MM.1S (cell line): Measurements from ENCODE around the gene HTR2B.

Experiments
- DNase-seq: peaks from one replicate; pipeline ENCODE4 v3.0.0-alpha.2; 2015
- H2AFZ ChIP-seq: fragments of 300-600 bp; sonication (generic); 2 replicates; pipeline ENCODE4 v1.6.0; 2016; ENCODE audit warnings: antibody characterized with exemption, low read length
- H3F3A ChIP-seq: fragments of 300-600 bp; sonication (generic); 2 replicates; pipeline ENCODE4 v1.6.1; 2016; ENCODE audit warnings: mild to moderate bottlenecking, antibody characterized with exemption, low read length, moderate library complexity, mixed read lengths; ENCODE audit not compliant: insufficient read depth
- H3K27ac ChIP-seq: fragments of 300-600 bp; sonication (generic); 2 replicates; pipeline ENCODE4 v1.5.1; 2016; ENCODE audit warnings: mild to moderate bottlenecking, low read length
- H3K27me3 ChIP-seq: fragments of 300-600 bp; sonication (generic); replicated peaks from 2 replicates; pipeline ENCODE4 v1.6.0; 2016; ENCODE audit warnings: low read length; ENCODE audit not compliant: insufficient read depth
- H3K36me3 ChIP-seq: fragments of 300-600 bp; sonication (generic); replicated peaks from 2 replicates; pipeline ENCODE4 v1.6.1; 2016; ENCODE audit warnings: mild to moderate bottlenecking, low read length, mixed read lengths; ENCODE audit not compliant: insufficient read depth
- H3K4me1 ChIP-seq: fragments of 300-600 bp; sonication (generic); 2 replicates; pipeline ENCODE4 v1.6.1; 2016; ENCODE audit warnings: low read length, mixed read lengths
- H3K4me2 ChIP-seq: fragments of 300-600 bp; sonication (generic); 2 replicates; pipeline ENCODE4 v1.6.0; 2016; ENCODE audit warnings: low read depth, low read length
- H3K4me3 ChIP-seq: fragments of 300-600 bp; sonication (generic); 2 replicates; pipeline ENCODE4 v1.5.1; 2016; ENCODE audit warnings: low read length, mixed read lengths
- H3K79me2 ChIP-seq: fragments of 300-600 bp; sonication (generic); 2 replicates; pipeline ENCODE4 v1.6.1; 2016; ENCODE audit warnings: mixed run types, low read length, mixed read lengths
- H3K9ac ChIP-seq: fragments of 300-600 bp; sonication (generic); 2 replicates; pipeline ENCODE4 v1.6.1; 2016; ENCODE audit warnings: low read length, mixed read lengths
- H3K9me2 ChIP-seq: fragments of 300-600 bp; sonication (generic); replicated peaks from 2 replicates; pipeline ENCODE4 v1.6.1; 2016; ENCODE audit warnings: mild to moderate bottlenecking, low read length, mixed read lengths; ENCODE audit not compliant: insufficient read depth
- H3K9me3 ChIP-seq: fragments of 300-600 bp; sonication (generic); replicated peaks from 2 replicates; pipeline ENCODE4 v1.6.1; 2016; ENCODE audit warnings: mild to moderate bottlenecking, low read length, mixed read lengths; ENCODE audit not compliant: insufficient read depth
- H4K20me1 ChIP-seq: fragments of 300-600 bp; sonication (generic); 2 replicates; pipeline ENCODE4 v1.6.1; 2016; ENCODE audit warnings: mild to moderate bottlenecking, low read length, moderate library complexity, mixed read lengths; ENCODE audit not compliant: insufficient read depth
- EZH2 ChIP-seq: fragments of 300-600 bp; sonication (generic); optimal IDR thresholded peaks from 2 replicates; pipeline ENCODE3; 2017; ENCODE audit warnings: low read depth, mild to moderate bottlenecking, antibody characterized with exemption, low read length, mixed read lengths
- EZH2phosphoT487 ChIP-seq: fragments of 300-600 bp; sonication (generic); IDR thresholded peaks from 2 replicates; pipeline ENCODE4 v1.6.1; 2018; ENCODE audit warnings: antibody characterized with exemption, low read length
- TF ChIP-seq, protein P1 (sequence below): fragments of 300-600 bp; sonication (generic); IDR thresholded peaks from 2 replicates; pipeline ENCODE4 v1.5.1; 2016; ENCODE audit warnings: antibody characterized with exemption, low read length, mixed read lengths

The HTR2B gene

GRCh38 chr2:231167745-231168459 is 43.1 kb upstream of the HTR2B start:
- Histone ChIP-seq H3K4me1 (peaks cover 2% of the 10 kb centered on the region; the same call in 1 of the 2 replicates), H3K9me2 (no peaks in the 10 kb centered on the region), H3K9me3 (no peaks in the 10 kb centered on the region), H3K4me3 (no peak overlapping the region), H3K36me3 (no peaks in the 10 kb centered on the region; the same call in 1 of the 2 replicates), H3K4me2 (no peak overlapping the region), H3K27ac (no peak overlapping the region), H3F3A (no peaks in the 10 kb centered on the region), H3K27me3 (no peaks in the 10 kb centered on the region), H4K20me1 (no peaks in the 10 kb centered on the region), H3K79me2 (no peaks in the 10 kb centered on the region), H3K9ac (no peak overlapping the region), H2AFZ (no peak overlapping the region)
- no peak for TF ChIP-seq EZH2phosphoT487
- no peak for DNase-seq

DNA sequence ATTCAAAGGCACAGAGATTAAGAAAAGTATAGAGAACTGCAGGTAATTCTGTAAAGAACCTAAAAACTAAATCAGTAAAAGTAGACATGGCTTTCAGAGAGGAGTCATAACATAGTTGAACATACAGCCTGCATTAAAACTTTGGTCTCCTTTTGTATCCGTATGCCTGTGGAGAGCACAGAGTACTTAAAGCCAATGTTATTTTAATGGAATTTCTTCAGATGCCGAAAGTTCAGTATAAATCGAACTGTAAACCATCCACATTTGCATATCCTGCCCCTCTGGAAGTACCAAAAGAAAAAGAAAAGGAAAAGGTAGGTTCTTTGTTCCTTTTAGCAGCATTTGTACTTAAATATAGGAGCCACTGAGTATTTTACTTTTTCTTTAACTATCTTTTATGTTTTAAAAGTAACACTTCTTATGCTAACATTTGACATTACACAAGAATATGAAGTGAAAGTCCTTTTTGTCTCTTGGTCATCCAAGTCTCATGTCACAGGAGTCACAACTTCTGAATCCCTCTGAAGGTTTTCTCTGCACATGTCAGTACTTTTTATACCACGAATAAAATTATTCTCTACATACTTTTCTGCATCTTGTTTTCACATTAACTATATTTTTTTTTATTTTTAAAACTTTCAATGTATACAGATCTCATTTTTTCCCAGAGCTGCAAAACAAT is 38.7 kb upstream of the HTR2B start:
- TF ChIP-seq EZH2 = no peak
- TF ChIP-seq, protein P1, sequence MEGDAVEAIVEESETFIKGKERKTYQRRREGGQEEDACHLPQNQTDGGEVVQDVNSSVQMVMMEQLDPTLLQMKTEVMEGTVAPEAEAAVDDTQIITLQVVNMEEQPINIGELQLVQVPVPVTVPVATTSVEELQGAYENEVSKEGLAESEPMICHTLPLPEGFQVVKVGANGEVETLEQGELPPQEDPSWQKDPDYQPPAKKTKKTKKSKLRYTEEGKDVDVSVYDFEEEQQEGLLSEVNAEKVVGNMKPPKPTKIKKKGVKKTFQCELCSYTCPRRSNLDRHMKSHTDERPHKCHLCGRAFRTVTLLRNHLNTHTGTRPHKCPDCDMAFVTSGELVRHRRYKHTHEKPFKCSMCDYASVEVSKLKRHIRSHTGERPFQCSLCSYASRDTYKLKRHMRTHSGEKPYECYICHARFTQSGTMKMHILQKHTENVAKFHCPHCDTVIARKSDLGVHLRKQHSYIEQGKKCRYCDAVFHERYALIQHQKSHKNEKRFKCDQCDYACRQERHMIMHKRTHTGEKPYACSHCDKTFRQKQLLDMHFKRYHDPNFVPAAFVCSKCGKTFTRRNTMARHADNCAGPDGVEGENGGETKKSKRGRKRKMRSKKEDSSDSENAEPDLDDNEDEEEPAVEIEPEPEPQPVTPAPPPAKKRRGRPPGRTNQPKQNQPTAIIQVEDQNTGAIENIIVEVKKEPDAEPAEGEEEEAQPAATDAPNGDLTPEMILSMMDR = no peak
- no peak for TF ChIP-seq EZH2phosphoT487
- DNase-seq = no peak
- Histone ChIP-seq H3K27ac (no peak overlapping the region), H2AFZ (no peak overlapping the region), H3K9me3 (no peaks in the 10 kb centered on the region), H3K9me2 (no peaks in the 10 kb centered on the region), H3K4me3 (no peak overlapping the region), H3F3A (peaks cover 23% of the 10 kb centered on the region), H3K4me1 (peaks cover 26% of the 10 kb centered on the region), H3K4me2 (no peak overlapping the region), H3K9ac (no peak overlapping the region), H3K36me3 (no peaks in the 10 kb centered on the region; the same call in 1 of the 2 replicates), H4K20me1 (no peaks in the 10 kb centered on the region), H3K27me3 (no peaks in the 10 kb centered on the region), H3K79me2 (no peaks in the 10 kb centered on the region)

DNA sequence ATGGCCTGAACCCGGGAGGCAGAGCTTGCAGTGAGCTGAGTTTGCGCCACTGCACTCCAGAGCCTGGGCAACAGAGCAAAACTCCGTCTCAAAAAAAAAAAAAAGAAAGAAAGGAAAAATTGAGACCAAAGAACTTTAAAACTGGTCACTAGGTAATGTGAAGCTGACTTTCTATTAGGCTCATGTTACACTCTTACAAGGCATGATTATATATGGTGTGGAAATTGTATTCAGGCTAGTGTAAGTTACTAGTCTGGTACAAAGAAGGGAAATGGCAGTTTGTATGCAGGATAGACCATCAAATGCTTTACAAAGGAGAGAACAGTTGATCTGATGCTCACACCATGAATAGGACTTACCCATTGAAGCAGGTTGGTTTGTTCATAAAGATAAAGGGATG is 38.2 kb upstream of the HTR2B start:
- H3K4me2 ChIP-seq = no peak overlapping the region
- H3K27ac ChIP-seq = no peak overlapping the region
- peaks cover 23% of the 10 kb centered on the region for H3F3A ChIP-seq
- no peaks in the 10 kb centered on the region for H3K27me3 ChIP-seq
- DNase-seq = no peak
- no peaks in the 10 kb centered on the region for H3K9me2 ChIP-seq
- H3K4me1 ChIP-seq = peaks cover 26% of the 10 kb centered on the region
- no peak overlapping the region for H3K4me3 ChIP-seq
- H3K79me2 ChIP-seq = no peaks in the 10 kb centered on the region
- H3K36me3 ChIP-seq = no peaks in the 10 kb centered on the region; the same call in 1 of the 2 replicates
- no peak overlapping the region for H3K9ac ChIP-seq
- no peaks in the 10 kb centered on the region for H4K20me1 ChIP-seq
- no peak overlapping the region for H2AFZ ChIP-seq
- no peaks in the 10 kb centered on the region for H3K9me3 ChIP-seq
- no peak for TF ChIP-seq EZH2
- TF ChIP-seq, protein P1 = no peak
- no peak for TF ChIP-seq EZH2phosphoT487
